GM18520 (cell line): ENCODE measurements around the gene GIGYF2.

Experiments
- ATAC-seq: cut with Tn5 transposase; IDR thresholded peaks from one replicate; pipeline ENCODE4 v1.9.1; 2021; ENCODE audit not compliant: unreplicated experiment

GIGYF2 gene

GRCh38 chr2:232859385-232859916, 162.3 kb downstream of the GIGYF2 start:
- no peak for ATAC-seq

DNA sequence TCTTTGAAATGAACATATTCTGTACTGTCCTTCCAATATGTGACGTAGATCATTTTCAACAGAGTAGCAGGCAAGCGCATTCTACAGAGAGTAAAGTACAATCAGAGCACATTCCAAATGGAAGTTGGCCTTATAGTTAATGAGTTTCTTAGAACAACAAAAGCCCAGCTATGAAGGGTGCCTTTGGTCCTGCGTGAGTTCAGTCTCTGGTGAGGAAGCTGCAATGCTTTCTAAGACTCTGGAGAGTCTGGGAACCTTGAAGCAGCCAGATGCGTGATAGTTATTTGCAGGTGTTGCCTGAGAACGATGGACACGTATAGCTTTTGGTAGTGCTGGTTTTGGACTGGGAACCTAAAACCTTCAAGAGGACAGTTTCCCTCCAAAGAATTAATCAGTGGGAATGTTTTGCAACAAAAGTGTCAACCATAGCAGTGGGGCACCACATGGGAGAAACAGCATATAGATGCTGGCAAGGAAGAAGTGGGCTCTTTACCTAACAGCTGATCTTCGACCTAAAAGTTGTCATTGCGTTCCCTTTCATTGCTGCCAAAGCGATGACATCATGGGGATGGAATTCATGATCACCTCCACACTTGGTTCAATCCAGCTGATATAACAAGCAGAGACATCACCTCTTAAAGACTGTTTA, 163.6 kb downstream of the GIGYF2 start:
- ATAC-seq = no peak

DNA sequence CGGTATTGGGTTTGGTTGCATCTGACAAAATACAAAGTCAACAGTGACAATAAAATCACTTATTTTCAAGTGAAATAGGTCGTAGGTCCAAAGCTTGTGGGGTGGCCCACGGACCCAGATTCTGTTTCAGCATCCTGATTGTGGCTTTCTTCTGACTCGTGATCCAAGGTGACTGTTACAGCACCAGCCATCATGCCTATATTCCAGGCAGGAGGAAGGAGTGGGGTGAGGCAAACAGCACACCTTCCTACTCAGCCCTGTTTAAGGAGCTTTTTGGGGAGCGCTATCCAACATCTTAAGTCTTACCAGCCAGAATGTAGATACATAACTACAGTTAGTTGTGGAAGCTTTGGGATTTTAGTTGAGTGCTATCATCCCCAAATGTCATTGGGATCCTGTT, 164.2 kb downstream of the GIGYF2 start:
- no peak for ATAC-seq

DNA sequence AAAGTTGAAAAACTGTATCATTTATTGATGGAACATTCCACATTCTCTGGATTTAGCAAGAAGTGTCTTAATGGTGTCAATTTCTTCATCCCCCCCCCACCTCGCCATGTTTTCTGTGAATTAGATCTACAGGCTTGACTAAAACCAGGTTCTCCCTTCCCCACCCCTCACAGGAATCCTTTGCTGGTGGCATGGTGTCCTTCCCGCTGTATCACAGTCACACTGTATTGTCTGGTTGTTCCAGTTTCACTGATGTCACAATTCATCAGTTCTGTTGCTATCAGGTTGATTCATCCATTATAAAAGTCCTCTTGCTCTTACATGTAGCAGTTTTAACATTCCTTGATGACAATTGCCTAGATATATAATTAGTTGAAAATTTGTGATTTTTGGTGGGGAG, 166.9 kb downstream of the GIGYF2 start:
- ATAC-seq = no peak

DNA sequence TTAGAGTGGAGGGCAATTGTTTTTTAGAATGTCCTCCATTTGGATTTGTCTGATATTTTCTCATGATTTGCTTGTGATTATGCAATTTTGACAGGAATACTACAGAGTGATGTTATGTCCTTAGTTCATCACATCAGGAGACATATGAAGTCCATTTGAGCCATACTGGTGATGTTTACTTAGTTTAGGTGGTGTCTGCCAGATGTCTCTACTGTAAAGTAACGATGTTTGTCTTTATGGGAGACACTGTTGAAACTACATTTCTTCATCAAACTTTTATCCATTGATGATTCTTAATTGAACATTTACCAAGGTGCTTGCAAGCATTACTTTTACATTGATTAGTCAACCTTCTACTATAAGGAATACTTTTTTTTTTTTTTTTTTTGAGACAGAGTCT, 168.0 kb downstream of the GIGYF2 start:
- ATAC-seq = no peak

GRCh38 chr2:232866104-232866503, 169.0 kb downstream of the GIGYF2 start:
- ATAC-seq = no peak

GRCh38 chr2:232869138-232870017, 172.2 kb downstream of the GIGYF2 start:
- no peak for ATAC-seq

GRCh38 chr2:232870018-232870765, 173.1 kb downstream of the GIGYF2 start, which contains the start of gene SNORC:
TSS of gene SNORC (plus strand) at chr2:232870264. CDS start at chr2:232870342, 78 bp downstream.
- ATAC-seq = no peak

GRCh38 chr2:232870766-232871371, 173.7 kb downstream of the GIGYF2 start:
- no peak for ATAC-seq

DNA sequence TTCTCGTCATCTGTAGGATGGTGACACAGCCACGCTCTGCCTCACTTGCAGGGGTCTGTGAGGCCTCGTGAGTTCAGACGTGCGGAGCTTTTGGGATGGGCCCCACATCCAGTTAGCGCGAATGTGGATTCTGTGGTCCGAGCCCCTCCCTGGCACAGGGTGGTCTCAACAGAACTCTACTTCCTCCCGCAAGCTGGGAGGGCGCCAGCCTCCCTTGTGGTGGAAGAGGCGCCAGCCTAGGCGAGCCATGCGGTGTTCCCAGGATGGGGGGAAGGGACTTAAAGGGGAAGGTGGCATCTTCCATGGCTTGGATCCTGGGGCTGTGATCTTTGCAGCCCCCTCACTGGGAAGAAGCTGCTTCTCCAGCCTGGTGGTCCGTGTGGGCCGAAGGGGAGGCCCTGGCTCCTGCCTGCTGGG, 174.3 kb downstream of the GIGYF2 start:
- ATAC-seq = no peak

GRCh38 chr2:232871835-232872736, 175.0 kb downstream of the GIGYF2 start:
- no peak for ATAC-seq

DNA sequence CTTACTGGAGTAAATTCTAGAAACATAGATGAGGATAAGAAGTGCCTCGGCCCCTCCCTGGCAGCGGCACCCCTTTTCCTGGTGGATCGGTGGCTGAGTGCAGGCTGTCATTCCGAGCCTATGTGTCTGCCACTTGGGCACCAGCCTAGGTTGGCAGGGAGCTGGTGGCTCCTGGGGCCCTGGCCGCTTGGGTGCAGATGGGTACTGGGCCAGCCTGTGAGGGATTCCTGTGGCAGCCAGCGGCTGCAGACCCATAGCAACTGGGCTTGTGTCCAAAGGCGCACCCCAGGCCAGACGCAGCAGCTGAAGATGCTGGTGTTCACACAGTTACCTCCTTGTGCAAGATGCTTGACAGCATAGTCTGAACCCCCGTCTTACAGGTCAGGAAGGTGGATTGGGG, 175.7 kb downstream of the GIGYF2 start:
- ATAC-seq = no peak

GRCh38 chr2:232873292-232873908, 176.3 kb downstream of the GIGYF2 start:
- no peak for ATAC-seq

DNA sequence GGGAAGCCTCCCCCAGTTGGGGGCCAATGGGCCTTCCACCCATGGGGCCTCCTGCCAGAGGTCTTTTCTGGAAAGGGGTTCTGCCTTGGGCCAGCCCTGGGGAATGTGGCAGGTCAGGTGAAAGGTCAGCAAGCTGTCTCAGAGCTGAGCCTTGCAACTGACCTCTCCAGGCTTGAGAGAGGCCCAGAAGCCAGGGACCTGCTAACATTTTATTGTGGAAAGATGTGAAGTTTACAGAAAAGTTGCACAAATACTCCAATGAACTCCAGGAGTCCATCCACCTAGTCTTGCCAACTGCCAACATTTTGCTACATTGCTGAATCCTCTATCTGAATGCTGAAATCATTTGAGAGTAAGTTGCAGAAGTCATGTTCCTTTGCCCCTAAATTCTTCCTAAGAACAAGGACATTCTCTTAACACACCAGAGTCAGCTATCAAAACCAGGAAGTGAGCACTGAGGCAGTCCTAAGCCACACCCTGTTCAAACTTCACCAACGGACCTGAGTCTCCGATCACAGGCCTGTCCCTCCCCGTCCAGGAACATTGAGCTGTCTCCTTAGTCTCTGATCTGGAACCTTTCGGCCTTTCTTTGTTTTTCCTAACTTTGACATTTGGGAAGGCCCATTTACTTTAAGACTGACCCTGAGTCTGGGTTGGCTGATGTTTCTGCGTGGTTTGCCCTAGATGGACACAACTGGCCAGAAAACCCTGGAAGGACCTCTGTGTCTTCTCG, 176.9 kb downstream of the GIGYF2 start:
- no peak for ATAC-seq

GRCh38 chr2:232874677-232875223, 177.6 kb downstream of the GIGYF2 start:
- ATAC-seq = no peak

GRCh38 chr2:232875256-232876121, 178.4 kb downstream of the GIGYF2 start:
- ATAC-seq = no peak

DNA sequence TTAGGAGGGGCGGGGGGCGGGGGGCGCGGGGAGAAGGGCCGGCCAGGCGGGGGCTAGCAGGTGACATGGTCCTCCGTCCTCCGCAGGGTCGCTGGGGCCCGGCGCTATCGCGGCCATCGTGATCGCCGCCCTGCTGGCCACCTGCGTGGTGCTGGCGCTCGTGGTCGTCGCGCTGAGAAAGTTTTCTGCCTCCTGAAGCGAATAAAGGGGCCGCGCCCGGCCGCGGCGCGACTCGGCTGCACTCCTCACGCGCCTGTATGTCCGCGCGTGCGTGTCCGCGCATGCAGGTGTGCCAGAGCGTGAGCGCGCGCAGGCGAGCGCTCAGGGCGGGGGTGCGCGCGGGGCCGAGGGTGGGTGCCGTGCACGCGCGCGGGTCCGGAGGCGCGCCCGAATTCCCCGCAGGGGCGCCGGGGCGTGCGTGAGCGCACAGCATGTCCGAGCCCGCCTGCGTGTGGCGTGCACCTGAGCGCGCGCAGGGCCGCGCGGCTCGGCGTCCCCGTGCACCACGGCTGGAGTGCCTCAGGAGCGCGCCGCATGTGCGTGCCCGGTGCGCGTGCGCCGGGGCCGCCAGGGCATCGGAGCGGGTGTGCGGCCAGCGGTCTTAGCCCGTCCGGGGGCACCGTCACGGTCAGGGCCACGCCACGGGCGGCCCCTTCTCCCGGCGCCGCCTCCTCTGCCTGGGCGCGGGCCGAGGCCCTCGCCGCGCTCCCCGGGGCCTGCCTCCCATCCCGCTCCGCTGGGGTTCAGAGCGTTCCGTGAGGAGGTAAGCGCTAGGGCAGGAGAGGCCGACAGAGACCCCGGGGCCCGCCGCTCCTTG, 179.2 kb downstream of the GIGYF2 start:
- no peak for ATAC-seq
